HEK293 (cell line): Measurements from ENCODE around the gene KIF2C.

Source experiments
- CTCF ChIA-PET: fragments of 350-600 bp; formaldehyde crosslinking; extraction: SDS; loops from one replicate; lab custom pipeline; 2021; ENCODE audit warnings: antibody characterized with exemption; lab: Yijun Ruan, JAX
- POLR2A ChIA-PET: fragments of 300-600 bp; formaldehyde crosslinking; extraction: SDS; loops from one replicate; lab custom pipeline; 2020; ENCODE audit warnings: antibody characterized with exemption, inconsistent platforms; lab: Yijun Ruan, JAX
- H3K27ac ChIP-seq: fragments of 200-500 bp; sonication (Bioruptor generic); 2 replicates; pipeline ENCODE4 v1.5.1; 2014; ENCODE audit warnings: low read depth, low read length, control low read depth, inconsistent platforms; ENCODE audit errors: extremely low read depth
- H3K36me3 ChIP-seq, 2 experiments: fragments of 200-500 bp in 1 of 2; sonication (Bioruptor generic) in 1 of 2; 1 replicate in 1 of 2; 2 replicates in 1 of 2; pipeline ENCODE4 v1.5.1; 2014 to 2017; ENCODE audit warnings: inconsistent platforms in 2 of 2, low read length in 2 of 2; ENCODE audit not compliant: control insufficient read depth in 2 of 2, insufficient read depth in 1 of 2
- H3K4me1 ChIP-seq: fragments of 200-500 bp; sonication (Bioruptor generic); 2 replicates; pipeline ENCODE4 v1.5.1; 2014; ENCODE audit warnings: mild to moderate bottlenecking, low read length, inconsistent platforms; ENCODE audit not compliant: control insufficient read depth, insufficient read depth
- H3K4me3 ChIP-seq: 2 replicates; pipeline ENCODE4 v1.5.1; 2011; ENCODE audit warnings: low read depth, mild to moderate bottlenecking, control low read depth, low read length, moderate library complexity
- H3K9me3 ChIP-seq: fragments of 200-500 bp; sonication (Bioruptor generic); 2 replicates; pipeline ENCODE4 v1.5.1; 2014; ENCODE audit warnings: low read depth, low read length, inconsistent platforms; ENCODE audit not compliant: control insufficient read depth, insufficient read depth
- HOXC10 ChIP-seq: sonication (generic); formaldehyde crosslinking; IDR thresholded peaks from 2 replicates; pipeline ENCODE4 v1.8.1; 2023; ENCODE audit warnings: mild to moderate bottlenecking, missing genetic modification reagents
- KLF1 ChIP-seq: fragments of 450-650 bp; formaldehyde crosslinking; IDR thresholded peaks from 2 replicates; pipeline ENCODE4 v1.5.1; 2016; ENCODE audit warnings: missing biosample characterization, missing genetic modification characterization
- PRDM1 ChIP-seq: fragments of 450-650 bp; formaldehyde crosslinking; IDR thresholded peaks from 2 replicates; pipeline ENCODE4; 2016; ENCODE audit warnings: missing biosample characterization, missing genetic modification characterization
- SCRT1 ChIP-seq: fragments of 450-650 bp; formaldehyde crosslinking; IDR thresholded peaks from 2 replicates; pipeline ENCODE4 v1.5.1; 2016; ENCODE audit warnings: missing biosample characterization, missing genetic modification characterization, borderline replicate concordance
- ZNF132 ChIP-seq: fragments of 450-650 bp; formaldehyde crosslinking; IDR thresholded peaks from 2 replicates; pipeline ENCODE4 v1.5.1; 2017; ENCODE audit warnings: missing biosample characterization, missing genetic modification characterization, borderline replicate concordance
- ZNF184 ChIP-seq: fragments of 450-650 bp; IDR thresholded peaks from 2 replicates; pipeline ENCODE4 v1.5.1; 2018; ENCODE audit warnings: missing biosample characterization, mild to moderate bottlenecking, missing genetic modification characterization
- ZNF211 ChIP-seq: fragments of 450-650 bp; formaldehyde crosslinking; IDR thresholded peaks from 2 replicates; pipeline ENCODE4 v1.5.1; 2016; ENCODE audit warnings: low read depth, missing biosample characterization, missing genetic modification characterization
- ZNF23 ChIP-seq: fragments of 450-650 bp; formaldehyde crosslinking; IDR thresholded peaks from 2 replicates; pipeline ENCODE4 v1.5.1; 2016; ENCODE audit warnings: missing biosample characterization, missing genetic modification characterization, borderline replicate concordance
- ZNF350 ChIP-seq: fragments of 450-650 bp; formaldehyde crosslinking; IDR thresholded peaks from 2 replicates; pipeline ENCODE4 v1.5.0; 2017; ENCODE audit warnings: missing biosample characterization, mild to moderate bottlenecking, missing genetic modification characterization
- ZNF354C ChIP-seq: fragments of 450-650 bp; formaldehyde crosslinking; IDR thresholded peaks from 2 replicates; pipeline ENCODE4 v1.5.1; 2016; ENCODE audit warnings: missing biosample characterization, missing genetic modification characterization, low read depth, borderline replicate concordance
- ZNF558 ChIP-seq: fragments of 450-650 bp; formaldehyde crosslinking; IDR thresholded peaks from 2 replicates; pipeline ENCODE4 v1.5.1; 2016; ENCODE audit warnings: missing biosample characterization, missing genetic modification characterization
- ZNF561 ChIP-seq: fragments of 450-650 bp; IDR thresholded peaks from 2 replicates; pipeline ENCODE4 v1.5.1; 2018; ENCODE audit warnings: missing biosample characterization, missing genetic modification characterization, borderline replicate concordance
- ZNF585B ChIP-seq: fragments of 450-650 bp; formaldehyde crosslinking; IDR thresholded peaks from 2 replicates; pipeline ENCODE4 v1.5.1; 2016; ENCODE audit warnings: missing biosample characterization, missing genetic modification characterization
- ZNF629 ChIP-seq: fragments of 450-650 bp; formaldehyde crosslinking; IDR thresholded peaks from 2 replicates; pipeline ENCODE4 v1.5.1; 2017; ENCODE audit warnings: missing biosample characterization, missing genetic modification characterization
- ZNF76 ChIP-seq: fragments of 450-650 bp; formaldehyde crosslinking; IDR thresholded peaks from 2 replicates; pipeline ENCODE4; 2016; ENCODE audit warnings: low read depth, missing biosample characterization, missing genetic modification characterization, borderline replicate concordance
- ZNF830 ChIP-seq: fragments of 450-650 bp; IDR thresholded peaks from 2 replicates; pipeline ENCODE4 v1.5.0; 2018; ENCODE audit warnings: missing biosample characterization, missing genetic modification characterization, low read depth, mild to moderate bottlenecking, moderate library complexity
- TF ChIP-seq, protein P1 (sequence below): fragments of 450-650 bp; formaldehyde crosslinking; IDR thresholded peaks from 2 replicates; pipeline ENCODE4 v1.5.1; 2016; ENCODE audit warnings: missing biosample characterization, missing genetic modification characterization
- TF ChIP-seq, protein P2 (sequence below): fragments of 450-650 bp; formaldehyde crosslinking; IDR thresholded peaks from 2 replicates; pipeline ENCODE4 v1.5.1; 2016; ENCODE audit warnings: missing biosample characterization, missing genetic modification characterization
- TF ChIP-seq, protein P3 (sequence below): sonication (generic); formaldehyde crosslinking; IDR thresholded peaks from 2 replicates; pipeline ENCODE4 v1.8.1; 2022; ENCODE audit warnings: mild to moderate bottlenecking, moderate library complexity, missing genetic modification reagents
- TF ChIP-seq, protein P4 (sequence below): fragments of 450-650 bp; formaldehyde crosslinking; IDR thresholded peaks from 2 replicates; pipeline ENCODE4 v1.5.1; 2017; ENCODE audit warnings: missing biosample characterization, missing genetic modification characterization
- TF ChIP-seq, protein P5 (sequence below): fragments of 450-650 bp; formaldehyde crosslinking; IDR thresholded peaks from 2 replicates; pipeline ENCODE4 v1.5.1; 2016; ENCODE audit warnings: missing biosample characterization, missing genetic modification characterization, borderline replicate concordance

KIF2C gene

DNA sequence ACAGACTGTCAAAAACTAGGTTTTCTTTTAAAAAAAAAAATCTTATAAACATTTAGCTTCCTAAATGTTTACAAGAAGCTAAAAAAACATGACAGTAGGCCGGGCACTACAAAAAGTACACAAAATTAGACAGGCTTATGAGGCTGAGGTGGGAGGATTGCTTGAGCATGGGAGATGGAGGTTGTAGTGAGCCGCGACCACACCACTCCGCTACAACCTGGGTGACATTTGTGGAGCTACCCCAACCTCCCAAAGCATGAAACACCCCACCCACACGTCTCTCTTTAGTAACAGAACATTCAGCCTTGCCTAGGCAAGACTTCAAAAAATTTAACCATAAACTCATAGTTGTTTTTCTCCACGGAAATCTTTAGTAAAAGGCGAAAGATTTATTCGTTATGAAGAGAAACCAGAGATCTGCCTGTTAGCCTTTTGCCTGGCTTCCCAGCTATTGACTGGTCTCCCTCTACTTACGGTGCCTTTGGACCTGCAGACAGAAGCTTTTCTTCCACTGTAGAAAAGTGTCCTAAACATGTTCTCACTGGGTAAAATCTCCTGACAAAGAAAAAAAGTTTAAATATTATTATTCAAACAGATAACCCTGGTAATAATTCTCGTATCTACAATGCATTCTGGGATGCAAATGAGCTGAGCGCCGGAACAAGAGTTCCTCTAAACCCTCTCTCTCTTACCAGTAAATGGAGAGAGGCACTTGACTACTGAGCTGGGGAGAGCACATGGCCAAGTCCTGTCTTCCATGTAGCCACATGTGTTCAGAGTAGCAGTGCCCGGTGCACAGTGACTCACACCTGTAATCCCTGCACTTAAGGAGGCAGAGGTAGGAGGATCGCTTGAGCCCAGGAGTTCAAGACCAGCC, 17.9 kb upstream of the KIF2C start (continued):
- TF ChIP-seq ZNF350 (no peak), PRDM1 (0 out of 2 replicates have a peak, but pooled peaks have one; percentile 10), HOXC10 (no peak), ZNF558 (tag by site-specific recombination) (peak; percentile 16; the same call in 1 of the 2 replicates)

DNA sequence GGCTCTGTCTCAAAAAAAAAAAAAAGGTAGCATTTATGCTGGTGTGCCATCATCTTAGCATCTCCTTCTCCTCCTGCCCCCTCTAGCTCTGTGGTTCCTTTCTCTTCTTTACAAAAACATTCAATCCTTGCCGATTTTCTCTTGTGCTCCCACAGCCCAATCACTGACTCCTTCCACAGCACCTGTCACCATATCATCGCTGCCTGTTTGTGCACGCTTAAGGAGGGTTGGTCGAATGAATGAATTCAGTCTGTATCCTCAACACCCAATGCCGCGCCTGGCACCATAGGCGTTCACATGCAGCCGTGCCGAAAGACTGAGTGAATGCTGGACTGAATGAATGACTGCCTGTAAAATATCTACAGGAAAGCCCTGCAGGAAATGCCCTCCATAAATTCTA, 16.6 kb upstream of the KIF2C start:
- Histone ChIP-seq H3K4me1 (no peaks in the 10 kb centered on the region), H3K27ac (no peak overlapping the region), H3K36me3 (no peaks in the 10 kb centered on the region), H3K4me3 (no peak overlapping the region), H3K9me3 (no peaks in the 10 kb centered on the region)
- POLR2A ChIA-PET: interaction anchor here (2.2 kb wide), 1 partner anchor 53 kb away, joined by 24 read pairs; the partner anchor contains the start of gene RPS8
- CTCF ChIA-PET: interaction anchor here (0.6 to 9.1 kb wide), 4 partner anchors 7 to 195 kb away, joined by 4 to 87 read pairs (median 5); partner anchors contain the start of gene RNU5D-1
- TF ChIP-seq ZNF132: no peak
- TF ChIP-seq KLF1 (tag by site-specific recombination): no peak

DNA sequence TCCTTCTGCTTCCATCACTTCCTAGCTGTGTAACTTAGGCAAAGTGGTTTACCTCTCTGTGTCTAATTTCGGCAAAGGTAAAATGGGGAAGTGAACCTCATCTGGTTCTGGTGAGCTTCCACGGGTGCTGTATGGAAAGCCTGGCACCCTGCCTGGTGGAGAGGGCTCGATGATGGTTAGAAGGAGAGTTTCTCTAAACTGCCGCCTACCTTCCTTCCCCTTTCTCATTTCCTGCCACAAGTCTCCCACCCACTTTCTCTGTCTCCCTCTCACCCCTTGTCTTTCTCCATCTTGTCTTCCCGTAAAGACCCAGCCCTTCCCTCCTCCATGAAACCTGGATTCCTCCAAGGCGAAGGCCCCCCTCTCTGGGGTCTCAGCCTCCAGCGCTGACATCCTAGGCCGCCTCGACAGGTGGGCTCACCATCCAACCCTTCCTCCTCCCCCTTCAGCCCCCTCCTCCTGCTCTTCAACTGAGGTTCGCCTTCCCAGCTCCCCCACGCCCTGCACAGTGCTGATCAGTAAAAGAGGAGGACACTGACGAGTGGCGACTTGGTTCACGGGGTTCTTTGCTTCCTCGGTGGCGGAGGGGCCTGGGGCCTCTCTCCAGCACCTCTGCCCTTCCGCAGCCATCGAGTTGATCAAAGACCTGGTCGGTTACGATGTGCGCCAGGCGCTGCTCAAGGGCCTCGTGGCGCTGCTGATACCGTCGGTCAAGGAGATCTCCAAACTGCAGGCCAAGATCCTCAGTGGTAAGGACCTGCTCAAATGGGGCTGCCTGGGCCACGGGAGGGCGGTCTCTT, 15.9 kb upstream of the KIF2C start:
- Histone ChIP-seq H3K4me1 (no peaks in the 10 kb centered on the region), H3K9me3 (no peaks in the 10 kb centered on the region), H3K27ac (no peak overlapping the region), H3K4me3 (no peak overlapping the region), H3K36me3 (no peaks in the 10 kb centered on the region)
- POLR2A ChIA-PET: no interaction called here
- CTCF ChIA-PET: interaction anchor here (0.6 to 0.7 kb wide), 2 partner anchors 8 to 70 kb away, joined by 5 read pairs; partner anchors contain the start of gene RNU5D-1
- TF ChIP-seq ZNF561 (tag by site-specific recombination): no peak
- TF ChIP-seq ZNF211 (tag by site-specific recombination): no peak
- TF ChIP-seq, protein P1, sequence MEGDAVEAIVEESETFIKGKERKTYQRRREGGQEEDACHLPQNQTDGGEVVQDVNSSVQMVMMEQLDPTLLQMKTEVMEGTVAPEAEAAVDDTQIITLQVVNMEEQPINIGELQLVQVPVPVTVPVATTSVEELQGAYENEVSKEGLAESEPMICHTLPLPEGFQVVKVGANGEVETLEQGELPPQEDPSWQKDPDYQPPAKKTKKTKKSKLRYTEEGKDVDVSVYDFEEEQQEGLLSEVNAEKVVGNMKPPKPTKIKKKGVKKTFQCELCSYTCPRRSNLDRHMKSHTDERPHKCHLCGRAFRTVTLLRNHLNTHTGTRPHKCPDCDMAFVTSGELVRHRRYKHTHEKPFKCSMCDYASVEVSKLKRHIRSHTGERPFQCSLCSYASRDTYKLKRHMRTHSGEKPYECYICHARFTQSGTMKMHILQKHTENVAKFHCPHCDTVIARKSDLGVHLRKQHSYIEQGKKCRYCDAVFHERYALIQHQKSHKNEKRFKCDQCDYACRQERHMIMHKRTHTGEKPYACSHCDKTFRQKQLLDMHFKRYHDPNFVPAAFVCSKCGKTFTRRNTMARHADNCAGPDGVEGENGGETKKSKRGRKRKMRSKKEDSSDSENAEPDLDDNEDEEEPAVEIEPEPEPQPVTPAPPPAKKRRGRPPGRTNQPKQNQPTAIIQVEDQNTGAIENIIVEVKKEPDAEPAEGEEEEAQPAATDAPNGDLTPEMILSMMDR (tag by site-specific recombination): no peak
- no peak for TF ChIP-seq ZNF629 (tag by site-specific recombination)
- no peak for TF ChIP-seq ZNF76
- TF ChIP-seq, protein P2, sequence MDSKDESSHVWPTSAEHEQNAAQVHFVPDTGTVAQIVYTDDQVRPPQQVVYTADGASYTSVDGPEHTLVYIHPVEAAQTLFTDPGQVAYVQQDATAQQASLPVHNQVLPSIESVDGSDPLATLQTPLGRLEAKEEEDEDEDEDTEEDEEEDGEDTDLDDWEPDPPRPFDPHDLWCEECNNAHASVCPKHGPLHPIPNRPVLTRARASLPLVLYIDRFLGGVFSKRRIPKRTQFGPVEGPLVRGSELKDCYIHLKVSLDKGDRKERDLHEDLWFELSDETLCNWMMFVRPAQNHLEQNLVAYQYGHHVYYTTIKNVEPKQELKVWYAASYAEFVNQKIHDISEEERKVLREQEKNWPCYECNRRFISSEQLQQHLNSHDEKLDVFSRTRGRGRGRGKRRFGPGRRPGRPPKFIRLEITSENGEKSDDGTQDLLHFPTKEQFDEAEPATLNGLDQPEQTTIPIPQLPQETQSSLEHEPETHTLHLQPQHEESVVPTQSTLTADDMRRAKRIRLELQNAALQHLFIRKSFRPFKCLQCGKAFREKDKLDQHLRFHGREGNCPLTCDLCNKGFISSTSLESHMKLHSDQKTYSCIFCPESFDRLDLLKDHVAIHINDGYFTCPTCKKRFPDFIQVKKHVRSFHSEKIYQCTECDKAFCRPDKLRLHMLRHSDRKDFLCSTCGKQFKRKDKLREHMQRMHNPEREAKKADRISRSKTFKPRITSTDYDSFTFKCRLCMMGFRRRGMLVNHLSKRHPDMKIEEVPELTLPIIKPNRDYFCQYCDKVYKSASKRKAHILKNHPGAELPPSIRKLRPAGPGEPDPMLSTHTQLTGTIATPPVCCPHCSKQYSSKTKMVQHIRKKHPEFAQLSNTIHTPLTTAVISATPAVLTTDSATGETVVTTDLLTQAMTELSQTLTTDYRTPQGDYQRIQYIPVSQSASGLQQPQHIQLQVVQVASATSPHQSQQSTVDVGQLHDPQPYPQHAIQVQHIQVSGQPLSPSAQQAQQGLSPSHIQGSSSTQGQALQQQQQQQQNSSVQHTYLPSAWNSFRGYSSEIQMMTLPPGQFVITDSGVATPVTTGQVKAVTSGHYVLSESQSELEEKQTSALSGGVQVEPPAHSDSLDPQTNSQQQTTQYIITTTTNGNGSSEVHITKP (tag by site-specific recombination): no peak
- TF ChIP-seq, protein P3, sequence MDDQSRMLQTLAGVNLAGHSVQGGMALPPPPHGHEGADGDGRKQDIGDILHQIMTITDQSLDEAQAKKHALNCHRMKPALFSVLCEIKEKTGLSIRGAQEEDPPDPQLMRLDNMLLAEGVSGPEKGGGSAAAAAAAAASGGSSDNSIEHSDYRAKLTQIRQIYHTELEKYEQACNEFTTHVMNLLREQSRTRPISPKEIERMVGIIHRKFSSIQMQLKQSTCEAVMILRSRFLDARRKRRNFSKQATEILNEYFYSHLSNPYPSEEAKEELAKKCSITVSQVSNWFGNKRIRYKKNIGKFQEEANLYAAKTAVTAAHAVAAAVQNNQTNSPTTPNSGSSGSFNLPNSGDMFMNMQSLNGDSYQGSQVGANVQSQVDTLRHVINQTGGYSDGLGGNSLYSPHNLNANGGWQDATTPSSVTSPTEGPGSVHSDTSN (CRISPR knock-in tag): no peak
- TF ChIP-seq, protein P4, sequence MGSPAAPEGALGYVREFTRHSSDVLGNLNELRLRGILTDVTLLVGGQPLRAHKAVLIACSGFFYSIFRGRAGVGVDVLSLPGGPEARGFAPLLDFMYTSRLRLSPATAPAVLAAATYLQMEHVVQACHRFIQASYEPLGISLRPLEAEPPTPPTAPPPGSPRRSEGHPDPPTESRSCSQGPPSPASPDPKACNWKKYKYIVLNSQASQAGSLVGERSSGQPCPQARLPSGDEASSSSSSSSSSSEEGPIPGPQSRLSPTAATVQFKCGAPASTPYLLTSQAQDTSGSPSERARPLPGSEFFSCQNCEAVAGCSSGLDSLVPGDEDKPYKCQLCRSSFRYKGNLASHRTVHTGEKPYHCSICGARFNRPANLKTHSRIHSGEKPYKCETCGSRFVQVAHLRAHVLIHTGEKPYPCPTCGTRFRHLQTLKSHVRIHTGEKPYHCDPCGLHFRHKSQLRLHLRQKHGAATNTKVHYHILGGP: no peak
- peak; percentile 55; the same call in 1 of the 2 replicates for TF ChIP-seq PRDM1
- TF ChIP-seq SCRT1: no peak
- TF ChIP-seq ZNF585B (tag by site-specific recombination): no peak
- no peak for TF ChIP-seq ZNF23
- TF ChIP-seq, protein P5, sequence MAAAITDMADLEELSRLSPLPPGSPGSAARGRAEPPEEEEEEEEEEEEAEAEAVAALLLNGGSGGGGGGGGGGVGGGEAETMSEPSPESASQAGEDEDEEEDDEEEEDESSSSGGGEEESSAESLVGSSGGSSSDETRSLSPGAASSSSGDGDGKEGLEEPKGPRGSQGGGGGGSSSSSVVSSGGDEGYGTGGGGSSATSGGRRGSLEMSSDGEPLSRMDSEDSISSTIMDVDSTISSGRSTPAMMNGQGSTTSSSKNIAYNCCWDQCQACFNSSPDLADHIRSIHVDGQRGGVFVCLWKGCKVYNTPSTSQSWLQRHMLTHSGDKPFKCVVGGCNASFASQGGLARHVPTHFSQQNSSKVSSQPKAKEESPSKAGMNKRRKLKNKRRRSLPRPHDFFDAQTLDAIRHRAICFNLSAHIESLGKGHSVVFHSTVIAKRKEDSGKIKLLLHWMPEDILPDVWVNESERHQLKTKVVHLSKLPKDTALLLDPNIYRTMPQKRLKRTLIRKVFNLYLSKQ (tag by site-specific recombination): no peak
- TF ChIP-seq ZNF830 (tag by site-specific recombination): no peak
- TF ChIP-seq ZNF184 (tag by site-specific recombination): no peak
- TF ChIP-seq ZNF354C (tag by site-specific recombination): no peak
